GM23338 (cell line): ENCODE results near the gene TMEM135.

Source experiments
- CREB1 ChIP-seq: fragments of 250-450 bp; sonication (Bioruptor Pico); IDR thresholded peaks from 2 replicates; pipeline ENCODE4 v1.5.0; 2020; ENCODE audit warnings: low read depth, mild to moderate bottlenecking, moderate library complexity
- CTCF ChIP-seq, 2 experiments: fragments of 200-600 bp in 1 of 2; sonication (generic) in 1 of 2; conservative IDR thresholded peaks; 2 replicates each; pipeline versions ENCODE4 v1.5.1 to v1.6.1; 2016 to 2017; ENCODE audit warnings: antibody characterized with exemption in 2 of 2, low read depth in 2 of 2, mild to moderate bottlenecking in 2 of 2, moderate library complexity in 1 of 2
- ETS1 ChIP-seq: IDR thresholded peaks from 2 replicates; pipeline ENCODE4 v1.6.1; 2016; ENCODE audit warnings: antibody characterized with exemption
- EZH2 ChIP-seq: fragments of 200-600 bp; sonication (generic); IDR thresholded peaks from one replicate; pipeline ENCODE4 v1.8.0; 2017; ENCODE audit warnings: antibody characterized with exemption, mild to moderate bottlenecking, low read depth; ENCODE audit not compliant: unreplicated experiment
- EZH2phosphoT487 ChIP-seq: fragments of 200-600 bp; sonication (generic); IDR thresholded peaks from one replicate; pipeline ENCODE4 v1.8.1; 2018; ENCODE audit warnings: antibody characterized with exemption; ENCODE audit not compliant: unreplicated experiment
- NANOG ChIP-seq: IDR thresholded peaks from 2 replicates; pipeline ENCODE4 v1.6.1; 2016; ENCODE audit warnings: antibody characterized with exemption, borderline replicate concordance
- POLR2AphosphoS5 ChIP-seq: IDR thresholded peaks from 2 replicates; pipeline ENCODE4 v1.6.1; 2016; ENCODE audit warnings: antibody characterized with exemption, low read depth
- REST ChIP-seq: IDR thresholded peaks from one replicate; pipeline ENCODE4 v1.6.1; 2018; ENCODE audit warnings: antibody characterized with exemption; ENCODE audit not compliant: unreplicated experiment
- STAT1 ChIP-seq: IDR thresholded peaks from one replicate; pipeline ENCODE4 v1.6.1; 2016; ENCODE audit warnings: antibody characterized with exemption; ENCODE audit not compliant: unreplicated experiment
- ZNF114 ChIP-seq: fragments of 250-450 bp; sonication (Bioruptor Pico); IDR thresholded peaks from 2 replicates; pipeline ENCODE4 v1.5.0; 2020; ENCODE audit warnings: mild to moderate bottlenecking, moderate library complexity
- ZNF462 ChIP-seq: fragments of 250-450 bp; sonication (Bioruptor Pico); IDR thresholded peaks from 2 replicates; pipeline ENCODE4 v1.5.0; 2020; ENCODE audit warnings: mild to moderate bottlenecking, moderate library complexity

- TF ChIP-seq ZNF462 (CRISPR knock-in tag): no peak
- TF ChIP-seq NANOG: no peak
- TF ChIP-seq REST: no peak
- TF ChIP-seq EZH2: no peak
- no peak for TF ChIP-seq CREB1 (CRISPR knock-in tag)
- TF ChIP-seq CTCF (conservative IDR thresholded peaks at IDR 0.05; ENCODE audit: low read depth in 2 of 2): no peak
- no peak for TF ChIP-seq POLR2AphosphoS5
- TF ChIP-seq ZNF114 (CRISPR knock-in tag): no peak
- no peak for TF ChIP-seq EZH2phosphoT487
- no peak for TF ChIP-seq ETS1
- no peak for TF ChIP-seq STAT1
These were observed 38.6 kb downstream of the TMEM135 start for GRCh38 chr11:87076260-87076783.
